COLO668 (cell line): Measurements from ENCODE around the gene ZNF716.
"Not testable (repeated sequence)": the region's sequence is repeated elsewhere in the genome, so short reads cannot be mapped to it uniquely, and the experiment has no call there.

Experiments used
- DNase-seq: peaks from one replicate; lab custom pipeline; 2025; ENCODE audit not compliant: unreplicated experiment; lab: John Stamatoyannopoulos, UW

ZNF716 gene

DNA sequence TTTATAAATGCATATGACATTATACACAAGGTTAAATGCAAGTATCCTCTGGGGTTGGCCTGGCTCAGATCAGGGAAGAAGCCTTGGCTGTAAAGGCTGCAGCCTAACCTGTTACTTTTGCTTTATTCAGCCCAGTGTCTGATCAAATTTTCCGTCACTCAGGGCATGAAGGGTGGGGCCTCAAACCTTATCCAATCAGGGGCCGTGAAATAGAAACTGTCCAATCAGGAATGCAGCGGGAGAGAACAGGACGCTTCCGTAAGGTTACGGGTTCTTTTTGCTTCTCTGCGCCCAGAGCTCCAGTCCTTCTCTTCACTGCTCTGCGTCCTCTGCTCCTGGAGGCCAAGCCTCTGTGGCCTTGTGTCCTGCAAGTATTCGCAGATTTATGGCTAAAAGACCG lies at the start of gene ZNF716:
Gene ZNF716, plus strand, starts transcription at position 274 of the 400 bp plus-strand sequence. Its CDS starts 112 bp downstream, at position 386.
- no peak for DNase-seq

GRCh38 chr7:57400531-57401155 lies 49.3 kb upstream of the ZNF716 start:
- DNase-seq, result no peak

GRCh38 chr7:57403051-57403450 lies 46.9 kb upstream of the ZNF716 start:
- not testable (repeated sequence) for DNase-seq

GRCh38 chr7:57403601-57404342 lies 46.2 kb upstream of the ZNF716 start:
- no peak for DNase-seq

DNA sequence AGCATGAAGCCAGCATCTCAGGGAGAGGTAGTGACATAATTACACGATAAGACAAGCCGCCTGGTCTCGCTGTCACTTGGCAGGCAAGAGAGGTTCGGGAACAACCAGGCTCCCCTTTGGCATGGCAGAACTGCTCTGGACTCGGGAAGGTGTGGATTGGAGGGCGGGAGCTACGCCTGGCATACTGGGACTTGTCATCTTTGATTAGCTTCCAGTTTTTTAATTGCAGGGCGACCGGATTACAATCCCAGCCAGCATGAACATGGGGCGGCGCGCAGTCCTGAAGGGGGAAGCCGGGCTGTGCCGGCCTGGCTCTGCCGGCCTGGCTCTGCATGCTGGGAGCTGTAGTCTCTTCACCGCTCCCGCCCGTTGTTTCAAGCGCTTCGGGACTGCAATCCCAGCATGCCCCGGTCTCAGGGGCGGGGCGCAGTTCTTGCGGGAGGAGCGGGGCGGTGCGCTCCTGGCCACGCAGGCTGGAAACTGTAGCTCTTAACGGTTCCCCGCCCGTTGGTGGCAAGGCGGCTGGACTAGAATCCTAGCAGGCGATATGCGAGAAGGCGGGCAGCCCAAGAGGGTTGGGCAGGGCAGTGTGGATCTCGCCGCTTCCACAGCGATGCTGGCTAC lies 45.5 kb upstream of the ZNF716 start:
- no peak for DNase-seq

GRCh38 chr7:57404967-57405421 lies 45.0 kb upstream of the ZNF716 start:
- no peak for DNase-seq

DNA sequence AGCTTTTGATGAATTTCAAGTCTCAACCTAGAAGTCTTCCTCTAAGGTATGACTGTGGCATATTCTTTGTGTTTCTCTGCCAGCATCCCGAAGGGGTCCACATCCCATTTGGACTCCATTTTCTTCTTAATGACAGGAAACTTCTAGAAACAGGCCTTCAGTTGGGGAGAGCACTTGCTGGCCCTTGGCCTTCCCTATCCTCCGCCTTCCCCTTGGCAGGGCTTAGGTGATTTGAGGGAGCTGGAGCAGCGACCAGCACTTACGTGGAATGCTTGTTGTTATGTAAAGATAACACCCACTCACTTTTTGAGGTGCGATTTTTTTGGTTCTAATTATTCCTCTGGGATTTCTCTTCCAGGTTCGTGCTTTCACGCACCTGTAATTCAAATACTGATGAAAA lies 42.9 kb upstream of the ZNF716 start:
- no peak for DNase-seq

GRCh38 chr7:57412168-57412567 lies 37.8 kb upstream of the ZNF716 start:
- no peak for DNase-seq

- DNase-seq, result no peak
Measured at GRCh38 chr7:57412618-57413017, 37.4 kb upstream of the ZNF716 start.

DNA sequence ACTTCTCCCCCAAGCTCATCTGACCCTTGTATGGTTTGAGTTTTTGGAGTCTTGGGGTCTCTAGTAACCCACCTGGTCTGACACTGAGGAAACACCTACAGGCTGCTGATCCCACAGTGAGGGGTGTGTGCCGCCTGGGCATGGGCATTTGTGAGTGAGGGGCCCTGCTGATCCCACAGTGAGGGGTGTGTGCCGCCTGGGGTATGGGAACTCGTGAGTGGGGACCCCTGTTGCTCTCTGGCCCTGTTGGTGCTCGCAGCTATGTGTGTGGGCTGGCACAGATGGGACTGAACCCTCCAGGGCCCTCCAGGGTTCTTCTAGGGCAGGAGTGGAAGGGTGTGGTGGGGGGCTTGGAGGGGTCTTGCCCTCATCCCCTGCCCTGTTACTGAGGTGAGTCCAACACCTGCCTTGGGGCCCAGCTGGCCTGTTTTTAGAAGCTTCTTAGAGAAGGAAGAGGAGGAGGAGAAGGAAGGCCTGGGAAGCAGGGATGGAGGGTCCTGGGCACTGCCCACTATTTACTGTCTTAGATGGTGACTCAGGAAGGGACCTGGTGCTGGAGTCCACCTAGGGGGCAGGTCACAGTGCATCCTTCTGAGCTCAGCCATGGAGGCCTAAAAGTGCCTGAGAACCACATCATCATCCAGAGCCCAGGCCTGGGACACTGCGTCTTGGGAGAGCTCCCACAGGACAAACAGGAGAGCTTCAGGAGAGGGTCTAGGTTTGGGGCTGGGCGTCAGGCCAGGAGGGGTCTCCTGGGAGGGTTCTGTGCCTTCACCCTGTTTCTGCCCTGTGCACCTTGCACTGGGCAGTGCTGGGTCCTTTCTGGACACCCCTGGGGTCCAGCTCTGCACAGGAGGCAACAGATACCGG lies 36.2 kb upstream of the ZNF716 start:
- no peak for DNase-seq

GRCh38 chr7:57414415-57414814 lies 35.6 kb upstream of the ZNF716 start:
- no peak for DNase-seq

GRCh38 chr7:57414852-57415251 lies 35.1 kb upstream of the ZNF716 start:
- no peak for DNase-seq

GRCh38 chr7:57415326-57415725 lies 34.7 kb upstream of the ZNF716 start:
- DNase-seq, result no peak

GRCh38 chr7:57415730-57416129 lies 34.2 kb upstream of the ZNF716 start:
- DNase-seq, result no peak

- DNase-seq, result no peak
Measured at GRCh38 chr7:57416601-57417358, 33.2 kb upstream of the ZNF716 start.

- DNase-seq, result no peak
Measured at GRCh38 chr7:57417736-57418135, 32.2 kb upstream of the ZNF716 start.

GRCh38 chr7:57423768-57424167 lies 26.2 kb upstream of the ZNF716 start:
- no peak for DNase-seq

DNA sequence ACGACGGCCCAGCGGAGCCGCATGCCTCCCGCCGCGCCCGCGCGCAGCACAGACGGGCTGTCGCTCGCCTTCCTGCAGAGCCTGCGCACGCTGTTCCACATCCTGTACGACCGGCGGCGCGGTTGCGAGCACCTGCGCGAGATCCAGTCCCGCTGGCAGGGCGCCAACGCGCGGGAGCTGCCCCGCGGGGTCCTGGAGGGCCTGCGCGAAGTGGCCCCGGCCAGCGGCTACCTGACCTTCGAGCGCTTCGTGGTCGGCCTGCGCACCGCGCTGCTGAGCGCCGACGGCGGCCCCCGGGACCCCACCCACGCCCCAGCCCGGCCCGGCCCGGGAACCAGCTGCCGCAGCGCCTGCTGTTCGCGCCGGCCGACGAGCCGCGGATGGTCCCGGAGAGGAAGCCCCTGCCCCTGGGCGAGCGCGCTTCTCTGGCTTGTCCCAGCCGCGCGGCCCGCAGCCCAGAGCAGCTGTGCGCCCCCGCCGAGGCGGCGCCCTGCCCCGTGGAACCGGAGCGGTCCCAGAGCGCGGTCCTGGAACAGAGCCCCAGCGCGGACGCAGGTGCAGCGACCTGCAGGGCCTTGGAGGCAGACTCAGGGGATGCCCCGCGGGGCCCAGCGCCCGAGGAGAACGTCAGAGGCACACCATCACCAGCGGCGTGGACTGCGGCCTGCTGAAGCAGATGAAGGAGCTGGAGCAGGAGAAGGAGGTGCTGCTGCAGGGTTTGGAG lies 25.3 kb upstream of the ZNF716 start:
- no peak for DNase-seq

GRCh38 chr7:57425239-57425944 lies 24.6 kb upstream of the ZNF716 start:
- no peak for DNase-seq
